Hypothalamus (tissue), 51 donors: ENCODE results near the gene GPR183.

Experiments
- DNase-seq, 51 donors: peaks; one replicate each; lab custom pipeline; 2025; lab: John Stamatoyannopoulos, UW

Gene GPR183

DNA sequence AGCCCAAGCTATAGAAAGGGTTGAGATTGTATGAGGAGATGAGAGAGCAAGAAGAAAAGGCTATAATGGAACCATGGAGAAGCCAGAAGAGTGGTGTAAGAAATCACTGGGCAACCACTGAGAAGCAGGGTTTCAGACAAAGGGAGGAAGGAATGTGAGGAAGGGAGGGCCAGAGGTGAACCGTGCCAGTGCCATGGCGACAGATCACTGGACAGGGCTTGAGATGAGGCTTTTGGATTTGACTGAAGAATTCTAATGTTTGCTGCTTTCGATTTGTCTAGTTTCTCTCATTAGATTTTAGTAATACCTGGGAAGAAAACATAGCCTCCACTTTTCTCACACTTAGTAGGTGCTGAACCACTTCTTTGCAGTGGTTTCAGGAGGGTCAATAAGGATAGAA, 6.3 kb upstream of the GPR183 start:
- DNase-seq: peak in 7 of 51 donors; percentile 7 to 44 (median 12)

DNA sequence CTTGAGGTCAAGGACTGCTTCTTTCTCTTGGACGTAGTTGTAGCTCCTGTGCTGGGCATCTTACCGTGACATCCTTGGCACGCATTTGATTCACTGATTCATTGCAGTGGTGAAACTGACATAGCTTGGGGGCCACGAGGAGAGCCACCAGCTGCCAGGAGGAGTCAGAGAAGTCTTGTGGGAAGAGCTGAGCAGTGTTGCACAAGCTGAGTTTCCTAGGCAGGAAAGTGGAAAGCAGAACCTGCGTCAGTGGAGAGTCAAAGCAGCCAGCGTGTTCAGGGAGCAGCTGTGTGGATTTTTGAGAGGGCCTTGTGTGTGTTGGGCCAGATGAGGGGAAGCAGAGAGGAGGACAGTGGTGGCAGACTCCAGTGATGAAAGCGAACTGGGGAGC, 5.3 kb upstream of the GPR183 start:
- peak in 30 of 51 donors; percentile 8 to 74 (median 38) for DNase-seq

DNA sequence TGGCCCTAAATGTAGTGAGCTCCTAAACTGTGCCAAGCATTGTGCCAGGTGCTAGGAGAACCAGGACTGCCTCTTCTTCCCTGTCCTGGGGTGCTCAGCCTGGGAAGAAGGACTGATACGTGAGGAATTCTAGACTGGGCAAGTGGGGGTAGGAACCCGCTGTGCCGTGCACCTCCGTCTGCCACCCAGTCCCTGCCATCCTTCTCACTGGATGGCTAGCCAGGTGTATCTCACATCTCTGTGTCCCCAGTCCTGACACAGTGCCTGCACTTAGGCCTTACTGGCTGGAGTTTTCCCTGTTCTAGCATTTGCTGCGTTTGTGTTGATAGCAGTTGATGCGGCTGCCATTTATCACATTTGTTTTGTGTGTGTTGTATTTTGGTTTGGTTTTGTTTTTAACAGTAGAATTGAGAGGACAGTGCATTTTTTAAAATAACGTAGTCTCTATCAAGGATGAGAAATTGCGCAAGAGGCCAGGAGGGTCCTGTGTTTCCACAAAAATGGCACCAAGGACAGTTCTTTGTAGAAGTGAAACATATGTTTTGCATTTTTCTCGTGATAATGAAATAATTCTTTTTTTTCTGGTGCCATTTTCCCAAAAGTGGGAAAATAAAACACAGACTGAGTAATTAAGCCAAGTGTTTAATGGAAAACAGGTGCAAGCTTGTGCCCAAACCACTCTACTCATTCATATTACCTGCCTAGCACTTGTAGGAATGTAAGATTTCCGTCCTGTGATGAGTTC, 4.7 kb upstream of the GPR183 start:
- DNase-seq: no peak

- no peak for DNase-seq
Observed at GRCh38 chr13:99311137-99311536, 3.9 kb upstream of the GPR183 start.

DNA sequence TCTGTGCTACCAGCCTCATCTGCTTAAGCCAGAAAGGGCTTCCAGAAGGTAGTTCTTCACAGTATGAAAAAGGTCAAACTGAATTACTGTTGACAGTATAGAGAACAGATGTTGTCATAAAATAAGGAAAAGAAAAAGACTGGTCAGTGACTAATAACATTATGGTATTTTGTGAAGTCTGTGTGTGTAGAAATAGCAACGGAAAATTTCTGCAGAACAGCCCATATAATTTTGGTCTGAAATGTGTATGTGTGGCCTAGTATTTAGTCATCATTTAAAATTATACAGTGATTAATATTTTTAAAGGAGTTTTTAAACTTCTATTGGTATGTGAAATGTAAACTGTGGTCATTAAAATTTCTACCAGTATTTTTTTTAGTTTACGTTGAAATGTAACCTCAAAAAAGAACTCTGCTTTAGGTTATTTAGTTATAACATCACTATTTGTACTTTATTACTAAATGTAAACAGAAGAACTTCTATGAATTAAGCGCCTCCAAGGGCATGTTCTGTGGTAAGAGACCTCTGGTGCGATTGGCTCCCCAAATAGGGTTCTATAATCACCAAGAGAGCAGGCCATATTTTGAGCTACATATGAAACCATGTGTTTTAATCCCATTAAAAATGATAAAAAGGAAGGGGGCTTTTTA, 3.3 kb upstream of the GPR183 start:
- DNase-seq: no peak

DNA sequence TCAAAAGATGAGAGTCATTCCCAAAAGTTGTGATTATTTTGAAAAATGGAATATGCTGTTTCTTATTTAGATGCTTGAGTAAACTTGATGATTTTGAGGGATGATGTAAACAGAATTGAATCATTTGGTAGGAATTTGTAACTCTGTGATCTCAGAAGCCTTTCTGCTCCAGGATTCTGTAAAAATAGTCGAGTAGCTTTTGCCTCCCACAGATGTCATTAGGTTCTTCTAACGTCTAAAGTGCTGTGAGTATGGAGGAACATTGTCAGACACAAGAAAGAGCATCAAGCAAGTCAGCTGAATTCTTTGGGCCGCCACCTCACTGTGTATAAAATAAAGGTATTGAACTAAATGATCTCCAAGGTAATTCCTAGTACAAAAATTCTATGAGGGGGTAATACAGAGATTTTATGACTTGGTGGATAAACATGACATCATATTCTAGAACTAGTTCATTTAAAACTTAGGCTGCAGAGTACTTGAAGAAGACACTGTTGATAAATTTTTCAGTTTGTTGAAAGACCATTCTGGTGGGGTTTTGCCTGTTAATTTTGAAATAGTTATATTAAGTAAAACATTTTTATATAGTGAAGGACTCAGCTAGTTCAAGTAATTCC, 1.4 kb upstream of the GPR183 start:
- DNase-seq: no peak

DNA sequence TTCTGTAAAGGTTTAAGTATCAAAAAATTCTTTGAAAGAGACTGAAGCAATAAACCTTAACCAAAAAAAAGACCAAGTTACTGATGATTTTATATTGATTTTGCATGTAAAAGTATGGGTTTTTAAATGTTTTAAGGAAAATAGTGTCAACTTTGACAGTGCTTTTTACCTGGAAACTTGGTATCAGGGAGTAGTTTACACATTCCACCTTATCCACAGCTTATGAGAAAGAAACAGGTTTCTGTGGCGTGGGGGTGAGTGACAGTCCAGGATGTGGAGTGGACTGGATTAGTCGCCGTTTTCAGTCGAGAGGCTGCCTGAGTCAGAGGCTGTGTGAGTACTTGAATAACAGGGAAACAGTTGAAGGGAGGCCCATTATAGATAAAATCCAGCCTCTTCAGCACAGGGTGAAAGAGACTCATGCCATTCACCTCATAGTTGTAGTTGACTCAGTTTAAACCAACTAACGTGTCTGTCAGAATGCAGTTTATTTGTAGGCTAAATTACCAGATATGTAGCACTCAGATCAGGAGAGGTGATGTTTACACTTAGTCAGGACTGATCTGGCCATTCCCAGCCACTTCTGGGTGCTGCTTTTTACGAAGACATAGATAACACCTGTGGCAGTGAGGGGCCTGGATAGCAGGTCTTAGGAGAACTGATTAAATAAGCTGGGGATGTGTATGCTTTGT, 595 bp upstream of the GPR183 start:
- no peak for DNase-seq

- DNase-seq: no peak
Observed at GRCh38 chr13:99305566-99305965, 1.6 kb downstream of the GPR183 start.

DNA sequence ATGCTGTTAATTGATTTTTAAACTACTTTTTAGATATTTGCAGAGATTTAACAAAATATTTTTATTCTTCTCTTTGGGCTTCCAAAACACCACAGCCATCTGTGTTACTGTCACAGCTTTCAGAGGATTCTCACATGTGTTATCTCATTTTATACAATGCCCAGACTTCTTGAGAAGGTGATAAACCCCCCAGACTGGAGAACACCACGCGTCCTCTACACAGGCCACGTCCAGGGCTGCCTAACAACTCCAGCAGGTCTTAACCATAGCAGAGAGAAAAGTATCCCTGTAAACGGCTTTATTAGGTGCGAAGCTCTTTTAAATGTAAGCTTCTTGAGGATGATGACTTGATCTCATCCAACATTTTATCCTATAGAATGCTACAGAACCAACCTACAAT, 2.0 kb downstream of the GPR183 start:
- DNase-seq: no peak

DNA sequence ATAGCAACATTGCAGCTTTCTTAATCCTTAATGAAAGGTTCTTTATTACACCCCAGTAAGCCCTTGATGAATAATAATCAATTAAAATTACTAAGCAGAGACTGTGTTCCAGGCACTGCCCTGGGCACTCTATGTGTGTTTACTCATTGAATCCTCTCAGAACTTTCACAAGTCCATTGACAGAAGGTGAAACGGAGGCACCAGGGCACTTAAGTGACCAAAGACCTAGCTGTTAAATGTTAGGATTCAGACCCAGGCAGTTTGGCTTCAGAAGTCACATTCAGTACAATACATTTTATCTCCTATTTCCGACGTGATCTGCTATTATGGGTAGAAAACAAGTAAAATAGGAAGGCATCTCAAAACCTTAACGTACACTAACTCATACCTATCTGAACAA, 2.7 kb downstream of the GPR183 start:
- DNase-seq: no peak

- DNase-seq: peak in 9 of 51 donors; percentile 4 to 40 (median 21)
Observed at GRCh38 chr13:99303863-99304521, 3.2 kb downstream of the GPR183 start.

DNA sequence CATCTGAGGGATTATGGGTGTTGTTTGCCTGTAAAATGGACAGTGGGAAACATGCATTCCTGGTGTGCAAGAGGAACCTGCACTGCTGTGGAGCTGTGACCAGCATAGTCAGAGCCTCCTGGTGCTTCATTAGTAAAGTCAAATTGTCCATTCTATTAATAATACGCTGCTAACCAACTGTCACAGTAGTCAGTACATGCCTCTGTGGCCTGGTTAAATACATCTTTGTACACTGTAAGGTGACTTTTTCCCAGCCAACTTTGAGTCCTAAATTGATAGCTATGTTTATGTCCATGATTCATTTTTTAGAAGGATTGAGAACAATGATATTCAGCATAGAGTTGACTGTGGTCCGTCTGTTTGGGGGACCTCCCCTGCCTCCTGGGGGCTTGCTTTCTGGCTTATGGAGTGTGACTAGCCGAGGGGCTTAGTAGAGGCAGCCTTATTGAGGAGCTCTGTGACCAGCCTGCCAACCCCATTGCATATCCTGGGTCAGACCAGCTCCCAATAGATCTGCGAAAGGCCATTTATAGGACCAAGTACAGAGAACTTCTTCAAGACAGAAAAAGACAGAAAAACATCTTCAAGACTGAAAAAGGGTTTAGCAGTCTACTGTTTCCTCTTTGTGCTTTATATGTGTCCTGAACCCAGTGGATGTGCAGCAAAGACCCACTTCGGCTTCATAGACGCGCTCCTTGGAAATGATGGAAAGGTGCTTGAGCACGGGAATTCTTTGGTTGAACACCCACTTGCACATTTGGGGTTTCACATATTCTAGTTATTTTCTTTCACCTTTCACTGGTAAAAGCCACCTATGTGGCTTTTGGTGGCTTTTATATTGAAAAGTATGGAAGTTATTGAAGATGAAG, 4.3 kb downstream of the GPR183 start:
- no peak for DNase-seq

GRCh38 chr13:99301913-99302636, 5.1 kb downstream of the GPR183 start:
- no peak for DNase-seq

- no peak for DNase-seq
Observed at GRCh38 chr13:99301056-99301838, 6.0 kb downstream of the GPR183 start.

- DNase-seq: no peak
Observed at GRCh38 chr13:99299920-99300341, 7.3 kb downstream of the GPR183 start.

- DNase-seq: no peak
Observed at GRCh38 chr13:99299256-99299919, 7.8 kb downstream of the GPR183 start.

GRCh38 chr13:99298056-99298455, 9.1 kb downstream of the GPR183 start:
- DNase-seq: no peak

DNA sequence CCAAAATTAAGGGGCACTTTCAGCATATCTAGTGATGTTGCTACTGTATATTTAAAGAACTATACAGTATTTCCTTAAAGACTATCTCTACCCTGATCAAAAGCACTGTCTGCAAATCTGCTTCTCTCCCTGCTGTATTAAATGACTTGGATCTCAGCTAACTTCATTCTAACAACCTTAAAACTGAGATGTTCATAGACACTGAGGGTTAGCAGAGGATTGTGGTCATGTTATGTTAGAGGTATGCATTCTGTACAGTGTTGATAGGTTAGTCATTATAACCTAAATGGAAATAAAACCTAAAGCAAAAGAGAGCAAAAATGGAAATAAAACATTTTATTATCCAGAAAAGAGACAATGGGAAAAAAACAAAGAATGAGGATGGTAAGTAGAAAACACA, 9.9 kb downstream of the GPR183 start:
- DNase-seq: no peak
